GM12872 (cell line): ENCODE measurements around the gene PDE10A.

Source experiments
- CTCF ChIP-seq: IDR thresholded peaks from 3 replicates; pipeline ENCODE4 v1.5.1; 2011; ENCODE audit warnings: low read depth, mild to moderate bottlenecking, low read length, moderate library complexity; ENCODE audit not compliant: insufficient read depth

Gene PDE10A

DNA sequence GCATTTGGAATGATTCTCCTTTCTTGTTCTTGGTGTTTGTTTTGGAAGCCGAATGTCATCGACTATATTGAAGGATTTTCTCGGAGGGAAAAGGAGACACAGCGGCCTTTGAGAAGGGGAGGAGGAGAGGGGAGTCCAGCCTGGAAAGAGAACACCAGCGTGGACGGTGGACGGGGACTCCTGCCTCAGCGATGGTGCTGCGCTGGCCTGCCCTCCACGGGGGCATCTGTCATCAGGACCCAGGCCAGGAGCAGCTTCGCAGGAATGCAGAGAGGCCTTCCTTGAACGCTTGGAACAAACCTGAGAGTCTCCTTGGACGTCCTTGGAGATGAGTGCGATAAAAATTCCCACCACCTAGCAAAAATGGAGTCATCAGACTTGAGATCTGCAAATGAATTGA, 345.3 kb downstream of the PDE10A start:
- no peak for TF ChIP-seq CTCF

- TF ChIP-seq CTCF = no peak
Measured at GRCh38 chr6:165308926-165309731, 353.9 kb downstream of the PDE10A start, which contains the start of gene C6orf118. C6orf118 (minus strand) TSS chr6:165309605; CDS start chr6:165309586, 19 bp downstream.

DNA sequence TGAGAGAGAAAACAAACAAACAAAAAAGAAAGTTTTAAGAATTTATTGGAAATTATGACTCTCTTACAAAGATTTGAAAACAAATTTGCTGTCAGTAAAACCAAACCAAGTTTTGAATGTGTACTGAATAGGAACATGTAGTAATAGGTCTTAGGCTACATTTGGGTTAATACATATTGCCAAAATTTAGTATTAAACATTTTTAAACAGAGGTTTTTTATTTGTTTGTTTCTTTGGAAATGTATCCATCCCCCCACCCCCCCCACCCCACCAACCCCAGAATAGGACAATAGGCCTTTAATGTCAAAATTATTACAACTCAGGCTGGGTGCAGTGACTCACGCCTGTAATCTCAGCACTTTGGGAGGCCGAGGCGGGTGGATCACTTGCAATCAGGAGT, 356.1 kb downstream of the PDE10A start:
- TF ChIP-seq CTCF = no peak

DNA sequence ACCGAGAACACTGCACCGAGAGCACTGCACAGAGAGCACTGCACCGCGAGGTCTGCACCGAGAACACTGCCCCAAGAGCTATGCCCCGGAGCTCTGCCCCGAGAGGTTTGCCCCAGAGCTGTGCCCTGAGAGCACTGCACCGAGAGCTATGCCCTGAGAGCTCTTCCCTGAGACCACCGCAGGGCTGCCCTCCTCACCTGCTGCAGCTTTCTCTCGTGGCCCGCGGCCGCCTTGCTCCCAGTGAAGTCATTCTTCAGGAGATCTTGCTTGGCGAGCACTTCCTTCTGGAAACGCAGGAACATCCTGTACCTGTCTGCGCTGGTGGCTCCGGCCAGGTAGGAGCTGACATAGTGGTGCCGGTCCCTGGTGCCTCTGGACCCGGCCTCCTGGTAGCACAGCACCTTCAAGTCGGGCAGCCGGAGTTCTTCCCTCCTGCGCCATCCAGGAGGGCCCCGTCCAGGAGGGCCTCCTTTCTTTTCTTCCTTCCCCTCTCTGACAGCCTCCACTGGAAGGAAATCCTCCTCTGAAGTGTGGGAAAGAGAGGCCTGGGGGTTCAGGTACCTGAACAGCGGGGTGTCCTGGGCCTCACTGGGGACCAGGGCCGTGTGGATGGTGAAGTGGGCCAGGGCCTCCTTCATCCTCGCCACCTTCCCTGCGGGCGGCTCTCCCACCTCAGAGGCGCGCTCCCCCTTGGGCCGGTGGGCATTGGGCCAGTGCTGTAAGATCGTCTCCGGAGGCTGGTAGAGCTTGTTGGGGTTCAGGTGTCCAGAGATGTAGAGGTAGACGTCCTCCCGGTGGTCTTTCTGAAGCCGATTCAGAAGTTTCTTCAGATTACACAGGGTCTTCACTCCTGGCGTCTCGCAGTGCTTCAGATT, 361.4 kb downstream of the PDE10A start:
- TF ChIP-seq CTCF = no peak

GRCh38 chr6:165300422-165300936, 362.6 kb downstream of the PDE10A start:
- no peak for TF ChIP-seq CTCF

DNA sequence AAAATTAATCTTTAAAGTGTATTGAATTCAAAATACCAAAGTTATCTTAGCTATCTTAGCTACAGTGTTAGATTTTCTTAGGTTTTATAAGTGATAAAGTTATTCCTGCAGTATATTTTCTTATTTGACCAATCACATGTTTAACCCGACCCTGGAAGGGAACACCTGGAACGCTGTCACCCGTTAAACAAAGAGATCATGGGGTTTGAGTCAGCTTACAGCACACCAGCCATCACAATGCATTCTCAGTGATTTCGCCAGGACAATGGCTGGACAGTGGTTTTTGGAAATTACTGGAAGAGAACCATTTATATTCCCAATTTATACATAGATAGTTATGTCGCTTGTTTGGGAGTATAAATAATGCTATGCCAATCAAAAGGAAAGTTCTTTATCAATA, 364.2 kb downstream of the PDE10A start:
- no peak for TF ChIP-seq CTCF

- TF ChIP-seq CTCF = no peak
Measured at GRCh38 chr6:165298402-165298801, 364.6 kb downstream of the PDE10A start.
